A549 treated with CpdA at 1 μM for 4 hours (cell line): ENCODE measurements around the gene TMPRSS13. TPM values are rescaled to one million over a fixed set of nuclear protein-coding genes. Genes with fewer than 3 reads are reported as not detected.

ENCODE experiments used
- total RNA-seq: library from RNA; stranded (reverse); fragments of 200-300 nt; extraction: Qiagen RNA extraction; gene quantifications from 5 replicates; pipeline ENCODE4 v1.2.3, GENCODE V29; 2022; ENCODE audit warnings: low read depth

Gene TMPRSS13
- not detected in 5 replicates for total RNA-seq

GRCh38 chr11:117929142-117929915 is at the start of gene TMPRSS13:
TMPRSS13 (minus strand) TSS chr11:117929402; CDS start chr11:117929307, 95 bp downstream.

DNA sequence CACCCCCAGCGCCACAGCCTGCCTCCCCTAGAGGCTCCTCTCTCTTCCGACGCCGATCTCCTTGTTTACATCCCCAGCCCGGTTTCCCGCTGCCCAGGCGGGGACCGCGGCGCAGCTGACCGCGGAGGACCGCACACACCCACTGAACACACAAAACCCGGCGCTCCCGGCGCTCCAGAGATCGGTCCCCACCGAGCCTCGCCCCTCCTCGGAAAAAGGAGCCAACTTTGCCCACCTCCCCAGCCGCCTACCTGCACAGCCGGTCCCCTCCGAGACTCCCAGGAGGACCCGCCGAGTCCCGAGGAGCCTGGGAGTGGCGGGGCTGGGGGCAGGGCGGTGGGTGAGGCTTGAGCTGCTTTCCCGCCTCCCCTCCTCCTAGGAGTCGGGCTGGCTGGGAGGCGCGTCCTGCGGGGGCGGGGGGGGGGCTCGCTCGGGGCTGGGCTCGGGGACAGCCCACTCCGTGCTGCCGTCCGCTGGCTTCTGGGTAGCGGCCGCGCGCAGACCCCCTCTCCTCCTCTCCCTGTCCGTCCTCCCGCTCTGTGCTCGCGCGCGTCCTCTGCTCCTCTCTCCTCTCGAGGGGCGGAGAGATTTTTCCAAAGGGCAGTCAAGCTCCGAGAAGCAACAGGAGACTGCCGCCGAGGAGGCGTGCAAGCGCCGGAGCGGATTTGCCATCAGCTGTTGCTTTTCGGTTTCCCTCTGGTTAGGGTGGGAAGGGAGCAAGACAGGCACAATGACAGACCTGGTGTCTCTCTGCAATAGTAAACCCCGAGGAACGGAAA is 52.7 kb downstream of the TMPRSS13 start, which contains the start of gene FXYD6:
TSS of gene FXYD6 (minus strand) at position 318 of the 779 bp plus-strand sequence. CDS start 33,882 bp downstream, outside the sequence.

Other genes with a start within 250 kb of the TMPRSS13 start
- gene DSCAML1, start 132.2 kb downstream of the TMPRSS13 start, total RNA-seq, result 0.13 to 0.37 TPM (median 0.29 TPM) in 5 replicates
- 11.8 to 22.6 TPM (median 16.9 TPM) in 5 replicates for gene FXYD2, start 104.7 kb downstream of the TMPRSS13 start, total RNA-seq
- 0.12 to 0.80 TPM (median 0.27 TPM) in 5 replicates for gene FXYD6, start 52.7 kb downstream of the TMPRSS13 start, total RNA-seq
- 0.05 to 0.08 TPM (median 0.05 TPM) in 4 of 5 replicates, not detected in the other for gene IL10RA, start 57.0 kb upstream of the TMPRSS13 start, total RNA-seq
- not detected in 5 replicates for gene TMPRSS4, start 147.7 kb upstream of the TMPRSS13 start, total RNA-seq
- gene SMIM35, start 157.6 kb upstream of the TMPRSS13 start, total RNA-seq, result not detected in 5 replicates
- gene SCN4B, start 223.4 kb upstream of the TMPRSS13 start, total RNA-seq, result 0.08 to 0.09 TPM in 2 of 5 replicates, not detected in the others
- not detected in 5 replicates for gene SCN2B, start 247.2 kb upstream of the TMPRSS13 start, total RNA-seq